Measurements from ENCODE around the gene SMPD1.

Gene SMPD1

DNA sequence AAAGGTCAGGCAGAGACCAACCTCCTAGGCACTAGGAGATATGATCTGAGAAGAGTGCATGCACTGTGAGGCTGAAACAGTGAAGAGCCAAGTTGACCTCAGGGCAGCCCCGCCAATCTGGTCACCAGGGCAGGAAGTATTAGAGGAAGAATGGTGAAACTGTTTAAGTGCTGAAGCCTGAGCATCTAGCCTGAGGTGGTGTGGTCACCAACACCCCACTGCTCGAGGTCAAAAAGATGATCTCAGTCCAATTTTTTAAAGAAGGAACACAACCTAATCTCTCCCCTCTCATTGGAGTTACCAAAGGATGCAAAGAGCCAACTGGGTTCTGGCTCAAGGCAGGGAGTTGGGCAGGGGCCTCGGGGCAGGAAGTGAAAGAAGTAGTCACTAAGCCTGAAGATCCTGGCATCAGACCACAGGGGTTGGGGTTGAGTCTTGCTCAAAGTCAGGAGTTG, 24.6 kb downstream of the SMPD1 start:
- DNase-seq = no peak
- TF ChIP-seq GATA1 (IDR thresholded peaks at IDR 0.05; ENCODE audit: low read depth, low read length) (no peak), POLR2A (IDR thresholded peaks at IDR 0.05; ENCODE audit: low read length) (no peak)

DNA sequence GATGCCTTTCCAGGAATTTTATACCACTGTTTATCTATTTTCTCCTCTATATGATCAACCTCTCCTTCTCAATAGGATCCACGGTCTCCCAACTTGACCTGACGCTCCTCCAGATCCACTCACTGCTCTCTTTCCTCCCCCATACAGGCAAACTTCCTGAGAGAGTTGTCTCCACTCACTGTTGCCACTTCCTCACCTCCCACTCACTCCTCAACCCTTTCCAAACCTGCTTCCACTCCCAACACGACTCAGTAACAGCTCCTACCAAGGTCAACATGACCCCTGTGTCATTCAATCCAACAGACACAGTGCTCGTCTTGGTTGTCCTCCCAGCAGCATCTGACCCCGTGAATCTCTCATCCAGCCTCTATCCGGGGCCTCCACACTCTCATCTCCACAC, 25.5 kb downstream of the SMPD1 start:
- TF ChIP-seq GATA1 (IDR thresholded peaks at IDR 0.05; ENCODE audit: low read depth, low read length) (no peak), POLR2A (IDR thresholded peaks at IDR 0.05; ENCODE audit: low read length) (no peak)
- no peak for DNase-seq

DNA sequence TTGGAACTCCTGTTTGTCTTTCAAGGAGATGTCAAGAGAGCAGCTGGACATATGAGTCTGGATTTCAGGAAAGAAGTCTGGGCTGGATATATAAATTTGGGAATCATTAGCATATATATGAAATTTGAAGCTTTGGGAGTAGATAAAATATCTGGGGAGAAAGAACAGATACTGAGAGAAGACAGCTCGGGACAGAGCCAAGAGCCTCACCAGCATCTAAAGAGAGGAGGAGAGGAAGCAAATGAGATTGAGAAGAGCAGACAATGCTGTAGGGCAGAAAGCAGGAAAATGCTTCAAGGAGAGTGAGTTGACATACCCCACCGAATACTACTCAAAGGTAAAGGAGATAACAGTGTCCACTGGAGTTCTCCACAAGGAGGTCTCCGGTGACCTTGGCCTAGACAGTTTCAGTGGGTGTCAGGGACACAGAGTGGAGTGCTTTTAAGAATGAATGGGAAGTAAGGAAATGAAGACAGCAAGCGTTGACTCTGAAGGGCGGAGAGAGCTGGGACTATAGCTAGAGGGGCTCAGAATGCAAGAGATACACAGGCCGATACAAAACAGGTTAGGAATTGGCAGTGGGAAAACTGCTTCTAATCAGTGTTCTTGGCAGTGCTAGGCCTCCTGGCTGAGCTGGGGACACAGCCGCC, 27.8 kb downstream of the SMPD1 start:
- DNase-seq = no peak
- TF ChIP-seq POLR2A (IDR thresholded peaks at IDR 0.05; ENCODE audit: low read length) = no peak
- TF ChIP-seq GATA1 (IDR thresholded peaks at IDR 0.05; ENCODE audit: low read depth, low read length) = no peak

DNA sequence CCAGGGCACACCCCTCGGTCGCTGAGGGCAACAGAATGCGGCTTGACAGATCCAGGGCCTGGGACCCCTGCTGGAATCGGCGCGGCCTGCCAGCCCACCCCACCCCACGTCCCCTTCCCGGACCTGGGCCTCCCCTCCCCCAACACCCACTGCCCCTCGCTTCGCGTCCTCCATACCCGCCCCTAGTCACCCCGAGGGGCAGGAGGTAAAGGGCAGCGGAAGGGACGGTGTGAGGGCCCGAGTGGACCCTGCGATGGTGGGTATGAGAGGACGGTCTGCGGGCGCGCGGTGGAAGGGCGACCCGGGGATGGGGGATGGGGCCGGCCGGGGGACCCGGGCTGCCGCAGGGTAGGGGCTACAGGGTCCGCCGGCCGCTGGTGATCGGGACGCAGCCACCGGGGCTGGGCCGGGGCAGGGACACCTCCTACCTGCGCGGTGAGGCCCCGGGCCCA, 28.3 kb downstream of the SMPD1 start:
- DNase-seq = no peak

DNA sequence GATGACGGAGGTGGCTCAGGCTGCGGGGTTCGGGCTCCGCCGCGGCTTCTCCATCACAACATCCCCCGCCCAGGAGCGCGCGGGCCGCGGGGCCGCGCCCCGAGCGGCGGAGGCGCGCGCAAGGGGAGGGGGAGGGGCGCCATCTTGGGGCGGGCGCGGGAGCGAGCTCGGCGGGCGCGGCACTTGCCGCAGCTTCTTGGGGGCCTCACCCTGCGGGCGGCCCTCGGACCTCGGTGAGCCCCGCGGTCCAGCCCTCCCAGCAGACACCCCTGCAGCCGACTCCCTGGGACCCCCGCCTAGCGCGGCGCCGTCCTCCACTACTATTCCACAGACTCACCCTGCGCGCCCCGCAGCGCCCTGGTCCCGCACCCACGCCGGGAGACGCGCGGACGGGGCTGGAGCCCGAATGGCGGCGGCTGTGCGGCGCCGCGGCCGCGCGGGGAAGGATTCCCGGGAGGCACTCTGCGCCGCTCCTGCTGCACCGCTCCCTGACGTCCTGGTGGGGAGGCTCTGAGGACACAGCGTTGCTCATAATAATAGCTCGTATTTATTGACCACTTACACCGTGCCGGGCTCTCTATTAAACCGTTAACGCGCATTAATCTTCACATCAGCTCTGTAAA, 28.8 kb downstream of the SMPD1 start, which contains the start of gene APBB1:
Gene APBB1, minus strand, starts transcription at position 86 of the 623 bp plus-strand sequence. CDS start 7,747 bp downstream, outside the sequence.
- TF ChIP-seq POLR2A (IDR thresholded peaks at IDR 0.05; ENCODE audit: low read length) (no peak), GATA1 (IDR thresholded peaks at IDR 0.05; ENCODE audit: low read depth, low read length) (no peak)
- peak; percentile 74 to 84 for DNase-seq

More for the DNA sequence above, 28.3 kb downstream of the SMPD1 start:
- TF ChIP-seq GATA1 (IDR thresholded peaks at IDR 0.05; ENCODE audit: low read depth, low read length) (no peak), POLR2A (IDR thresholded peaks at IDR 0.05; ENCODE audit: low read length) (no peak)

DNA sequence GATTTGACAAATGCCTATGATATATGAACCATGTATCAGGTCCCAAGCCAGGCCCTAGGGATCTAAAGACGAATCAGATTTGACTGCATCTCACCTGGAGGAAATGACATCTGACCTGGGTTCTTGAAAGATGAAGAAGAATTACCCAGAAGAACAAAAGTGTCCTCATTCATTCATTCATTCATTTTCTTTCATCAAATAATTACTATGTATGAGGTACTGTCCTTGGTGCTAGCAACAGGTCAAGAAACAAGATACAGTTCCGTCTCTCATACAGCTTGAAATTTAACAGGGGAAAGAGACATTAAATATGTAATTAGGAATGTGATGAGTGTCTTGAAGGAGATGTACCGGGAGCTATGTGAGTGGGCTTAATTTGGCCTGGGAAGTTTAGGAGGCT, 30.4 kb downstream of the SMPD1 start:
- no peak for DNase-seq
- TF ChIP-seq POLR2A (IDR thresholded peaks at IDR 0.05; ENCODE audit: low read length) (no peak), GATA1 (IDR thresholded peaks at IDR 0.05; ENCODE audit: low read depth, low read length) (no peak)

DNA sequence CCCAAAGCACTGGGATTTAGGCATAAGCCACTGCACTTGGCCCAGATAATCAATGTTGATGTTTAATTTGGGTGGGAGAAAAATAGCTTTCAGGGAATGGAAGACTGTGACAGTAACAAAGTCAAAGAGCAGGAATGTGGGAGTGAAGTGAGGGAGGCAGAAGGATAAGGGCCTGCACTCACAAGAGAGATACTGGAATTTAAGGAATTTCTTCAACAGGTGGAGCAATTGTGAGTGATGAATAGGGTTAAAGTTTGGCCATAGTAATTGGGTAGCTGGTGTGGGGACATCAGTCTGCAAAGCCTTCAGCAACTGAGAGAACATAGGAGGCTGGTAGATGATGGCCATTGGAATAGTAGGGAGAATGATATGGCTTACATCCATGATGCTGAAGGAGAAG, 37.2 kb downstream of the SMPD1 start:
- TF ChIP-seq POLR2A (IDR thresholded peaks at IDR 0.05; ENCODE audit: low read length) (no peak), GATA1 (IDR thresholded peaks at IDR 0.05; ENCODE audit: low read depth, low read length) (no peak)
- no peak for DNase-seq

DNA sequence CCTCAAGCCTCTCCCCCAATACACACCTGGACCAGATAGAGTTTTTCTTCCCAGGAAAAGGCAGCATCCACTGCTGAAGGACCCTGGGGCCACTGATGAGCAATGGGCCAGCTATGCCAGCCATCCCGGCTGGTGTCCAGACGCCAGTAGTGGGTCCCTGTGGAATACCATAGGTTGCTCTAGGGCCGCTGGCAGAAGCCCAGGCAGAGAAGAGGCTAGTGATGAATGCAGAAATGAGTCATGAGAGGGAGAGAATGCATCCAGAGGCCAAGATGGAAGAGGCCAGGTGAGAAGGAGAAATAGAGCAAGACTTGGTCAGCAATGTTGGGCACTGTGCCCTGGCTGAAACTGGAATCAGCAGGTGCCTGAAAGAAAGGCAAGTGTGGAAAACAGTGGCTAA, 41.6 kb downstream of the SMPD1 start:
- DNase-seq = no peak
- TF ChIP-seq GATA1 (IDR thresholded peaks at IDR 0.05; ENCODE audit: low read depth, low read length) (no peak), POLR2A (IDR thresholded peaks at IDR 0.05; ENCODE audit: low read length) (no peak)

DNA sequence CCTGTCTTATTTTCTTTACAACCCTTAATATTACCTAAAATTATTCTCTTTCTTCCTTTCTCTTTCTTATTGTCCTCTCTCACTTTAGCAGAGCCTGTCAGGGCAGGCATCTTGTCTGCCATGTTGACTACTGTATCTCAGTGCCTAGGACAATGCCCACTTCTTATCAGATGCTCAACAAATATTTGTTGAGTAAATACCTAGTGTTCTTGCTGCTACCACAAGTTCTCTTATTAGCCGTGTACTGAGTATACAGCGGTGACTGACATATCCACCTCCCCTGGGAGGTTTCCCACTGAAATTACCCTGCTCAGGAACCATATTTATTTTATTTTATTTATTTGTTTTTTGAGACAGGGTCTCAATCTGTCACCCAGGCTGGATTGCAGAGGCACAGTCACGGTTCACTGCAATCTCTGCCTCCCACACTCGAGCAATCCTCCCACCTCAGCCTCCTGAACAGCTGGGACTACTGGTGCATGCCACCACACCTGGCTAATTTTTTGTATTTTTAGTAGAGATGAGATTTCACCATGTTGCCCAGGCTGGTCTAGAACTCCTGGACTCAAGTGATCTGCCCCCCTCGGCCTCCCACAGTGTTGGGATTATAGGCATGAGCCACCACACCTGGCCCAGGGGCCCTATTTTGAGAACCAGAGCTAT, 43.9 kb downstream of the SMPD1 start:
- TF ChIP-seq GATA1 (IDR thresholded peaks at IDR 0.05; ENCODE audit: low read depth, low read length) (no peak), POLR2A (IDR thresholded peaks at IDR 0.05; ENCODE audit: low read length) (no peak)
- no peak for DNase-seq

DNA sequence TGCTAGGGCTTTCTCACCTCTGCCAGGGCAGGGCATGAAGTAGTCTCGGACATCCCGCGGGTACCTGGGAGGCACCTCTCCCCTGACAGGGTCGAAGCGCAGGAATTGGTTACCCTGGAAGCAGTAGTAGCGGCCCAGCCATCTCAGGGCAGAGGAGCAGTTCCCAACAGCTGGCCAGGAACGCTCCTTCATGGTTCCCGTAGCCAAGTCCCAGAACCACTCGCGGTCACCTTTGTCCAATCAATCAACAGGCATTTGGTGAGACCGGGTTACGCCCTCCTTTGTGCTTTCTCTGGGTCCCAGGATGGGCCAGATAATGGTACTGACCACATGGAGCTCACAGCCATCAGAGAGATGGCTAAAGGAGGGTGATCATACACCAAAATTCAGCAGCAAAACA, 47.1 kb downstream of the SMPD1 start:
- DNase-seq = no peak
- TF ChIP-seq GATA1 (IDR thresholded peaks at IDR 0.05; ENCODE audit: low read depth, low read length) = no peak
- no peak for TF ChIP-seq POLR2A (IDR thresholded peaks at IDR 0.05; ENCODE audit: low read length)

DNA sequence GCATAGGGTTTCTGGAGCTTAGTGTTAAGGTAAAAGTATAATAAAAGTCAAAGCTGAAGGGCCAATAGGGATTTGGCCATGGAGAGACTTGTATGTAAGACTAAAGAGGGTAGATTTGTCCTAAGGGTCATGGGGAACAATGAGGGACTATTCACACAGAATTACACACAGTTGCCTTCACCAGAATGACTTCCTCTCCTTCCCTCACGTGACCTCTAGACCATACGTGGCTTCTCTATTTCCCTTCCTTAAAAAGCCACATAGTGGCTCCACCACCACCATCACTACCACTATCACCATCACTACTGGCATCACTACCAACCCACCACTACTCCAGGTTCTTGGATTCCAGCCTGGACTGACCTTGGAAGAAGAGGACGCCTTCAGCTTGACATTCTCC, 47.7 kb downstream of the SMPD1 start:
- DNase-seq = no peak

DNA sequence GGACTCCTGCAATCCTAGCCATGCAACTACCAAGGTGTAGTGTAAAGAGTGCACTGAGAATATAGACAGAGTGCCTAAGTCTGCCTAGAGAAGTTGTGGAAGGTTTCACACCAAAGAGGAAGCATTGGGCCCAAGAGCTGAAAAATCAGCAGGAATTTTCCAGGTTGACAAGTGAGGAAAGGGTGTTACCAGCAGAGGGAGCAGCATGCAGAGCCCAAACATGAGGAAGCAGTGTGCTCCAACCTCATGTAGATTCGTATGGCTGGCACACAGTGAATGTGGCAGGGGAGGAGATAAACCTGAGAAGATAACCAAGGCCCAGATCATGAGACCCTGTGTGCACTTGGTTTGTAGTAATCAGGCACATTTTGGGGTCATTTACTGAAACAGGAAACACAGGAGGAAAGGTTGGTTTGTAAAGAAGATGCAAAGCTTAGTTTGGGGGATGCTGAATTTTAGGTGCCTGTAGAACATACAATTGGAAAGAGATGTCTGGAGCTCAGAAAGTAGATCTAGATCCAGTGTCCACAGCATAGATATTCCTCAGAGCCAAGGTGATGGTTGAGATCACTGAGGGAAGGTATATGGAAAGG, 48.8 kb downstream of the SMPD1 start:
- TF ChIP-seq POLR2A (IDR thresholded peaks at IDR 0.05; ENCODE audit: low read length) = no peak
- DNase-seq = peak; percentile 77 to 80

More for the DNA sequence above, 47.7 kb downstream of the SMPD1 start:
- TF ChIP-seq POLR2A (IDR thresholded peaks at IDR 0.05; ENCODE audit: low read length) = no peak
- no peak for TF ChIP-seq GATA1 (IDR thresholded peaks at IDR 0.05; ENCODE audit: low read depth, low read length)

DNA sequence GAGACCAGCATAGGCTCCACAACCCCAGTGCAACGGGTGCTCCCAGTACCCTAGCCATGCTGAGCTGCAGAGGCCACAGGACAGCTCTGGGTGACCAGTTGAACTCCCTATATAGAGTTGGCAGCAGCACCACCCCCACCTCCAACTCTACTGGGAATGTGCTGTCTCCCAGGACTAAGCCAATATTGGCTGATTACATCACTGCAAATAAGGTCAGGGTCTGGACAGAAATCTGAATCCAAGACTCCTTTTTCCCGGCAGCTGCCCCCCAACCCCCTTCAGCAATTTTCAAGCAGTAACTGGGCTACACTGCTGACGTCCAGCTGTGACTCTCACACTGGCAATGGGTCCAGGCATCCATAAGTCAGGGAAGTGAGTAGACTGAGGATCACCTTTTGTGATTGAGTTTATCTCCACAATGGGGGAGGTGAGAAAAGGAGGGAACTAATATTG, 50.7 kb downstream of the SMPD1 start, which contains the start of gene HPX:
Gene HPX, minus strand, starts transcription at position 82 of the 453 bp plus-strand sequence. Its CDS starts 24 bp downstream, at position 58.
- DNase-seq = no peak
- TF ChIP-seq POLR2A (IDR thresholded peaks at IDR 0.05; ENCODE audit: low read length) (no peak), GATA1 (IDR thresholded peaks at IDR 0.05; ENCODE audit: low read depth, low read length) (no peak)

DNA sequence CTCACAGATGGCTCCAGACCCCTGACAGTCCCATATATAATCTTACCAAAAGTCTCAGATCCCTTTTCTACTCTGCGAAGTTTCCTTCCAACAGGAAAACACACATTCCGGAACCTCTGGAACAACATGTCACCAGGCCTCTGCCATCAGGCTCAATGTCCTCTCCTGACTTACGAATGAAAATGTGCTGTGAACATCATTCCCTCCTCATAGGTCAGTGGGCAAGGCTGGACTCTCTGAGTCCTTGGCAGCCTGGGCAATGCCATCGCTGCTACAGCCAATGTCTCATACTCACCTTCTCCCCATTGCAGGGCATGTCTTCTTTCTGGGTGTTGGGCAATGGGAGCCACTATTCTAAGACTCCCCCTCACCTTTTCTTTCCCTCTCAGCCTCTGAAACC, 52.2 kb downstream of the SMPD1 start:
- TF ChIP-seq POLR2A (IDR thresholded peaks at IDR 0.05; ENCODE audit: low read length) (no peak), GATA1 (IDR thresholded peaks at IDR 0.05; ENCODE audit: low read depth, low read length) (no peak)
- DNase-seq = no peak
